HG02970 (cell line): Measurements from ENCODE around the gene DNAAF5.
"Not testable (repeated sequence)": the region's sequence is repeated elsewhere in the genome, so short reads cannot be mapped to it uniquely, and the experiment has no call there.

ENCODE experiments used
- ATAC-seq: cut with Tn5 transposase; IDR thresholded peaks from one replicate; pipeline ENCODE4 v1.9.1; 2021; ENCODE audit warnings: mild to moderate bottlenecking, moderate library complexity, moderate number of reproducible peaks; ENCODE audit not compliant: unreplicated experiment, low FRiP score

The DNAAF5 gene

GRCh38 chr7:745431-746154 lies 19.1 kb downstream of the DNAAF5 start:
- no peak for ATAC-seq

- ATAC-seq: no peak
Observed at GRCh38 chr7:746155-747061, 19.9 kb downstream of the DNAAF5 start.

- no peak for ATAC-seq
Observed at GRCh38 chr7:747186-747585, 20.7 kb downstream of the DNAAF5 start.

GRCh38 chr7:748446-748845 lies 21.9 kb downstream of the DNAAF5 start:
- no peak for ATAC-seq

- no peak for ATAC-seq
Observed at GRCh38 chr7:749140-749551, 22.6 kb downstream of the DNAAF5 start.

- ATAC-seq: no peak
Observed at GRCh38 chr7:750111-750905, 23.8 kb downstream of the DNAAF5 start.

GRCh38 chr7:751826-752225 lies 25.3 kb downstream of the DNAAF5 start:
- ATAC-seq: no peak

- ATAC-seq: not testable (repeated sequence)
Observed at GRCh38 chr7:752256-752655, 25.8 kb downstream of the DNAAF5 start.

- no peak for ATAC-seq
Observed at GRCh38 chr7:753190-753589, 26.7 kb downstream of the DNAAF5 start.

GRCh38 chr7:754531-755412 lies 28.3 kb downstream of the DNAAF5 start:
- no peak for ATAC-seq

GRCh38 chr7:755413-755805 lies 28.9 kb downstream of the DNAAF5 start:
- no peak for ATAC-seq

- no peak for ATAC-seq
Observed at GRCh38 chr7:756231-756927, 29.9 kb downstream of the DNAAF5 start.

GRCh38 chr7:756928-757560 lies 30.5 kb downstream of the DNAAF5 start:
- no peak for ATAC-seq

GRCh38 chr7:757741-758163 lies 31.3 kb downstream of the DNAAF5 start:
- no peak for ATAC-seq

- ATAC-seq: no peak
Observed at GRCh38 chr7:759569-759968, 33.1 kb downstream of the DNAAF5 start.

GRCh38 chr7:760006-760405 lies 33.5 kb downstream of the DNAAF5 start:
- ATAC-seq: no peak

- no peak for ATAC-seq
Observed at GRCh38 chr7:761101-761500, 34.6 kb downstream of the DNAAF5 start.

- no peak for ATAC-seq
Observed at GRCh38 chr7:761631-762030, 35.1 kb downstream of the DNAAF5 start.

- no peak for ATAC-seq
Observed at GRCh38 chr7:762885-763284, 36.4 kb downstream of the DNAAF5 start.
